HG02970 (cell line): Measurements from ENCODE around the gene YTHDC1.
"Not testable (repeated sequence)": the region's sequence is repeated elsewhere in the genome, so short reads cannot be mapped to it uniquely, and the experiment has no call there.

Source experiments
- ATAC-seq: cut with Tn5 transposase; IDR thresholded peaks from one replicate; pipeline ENCODE4 v1.9.1; 2021; ENCODE audit warnings: mild to moderate bottlenecking, moderate library complexity, moderate number of reproducible peaks; ENCODE audit not compliant: unreplicated experiment, low FRiP score

Gene YTHDC1

DNA sequence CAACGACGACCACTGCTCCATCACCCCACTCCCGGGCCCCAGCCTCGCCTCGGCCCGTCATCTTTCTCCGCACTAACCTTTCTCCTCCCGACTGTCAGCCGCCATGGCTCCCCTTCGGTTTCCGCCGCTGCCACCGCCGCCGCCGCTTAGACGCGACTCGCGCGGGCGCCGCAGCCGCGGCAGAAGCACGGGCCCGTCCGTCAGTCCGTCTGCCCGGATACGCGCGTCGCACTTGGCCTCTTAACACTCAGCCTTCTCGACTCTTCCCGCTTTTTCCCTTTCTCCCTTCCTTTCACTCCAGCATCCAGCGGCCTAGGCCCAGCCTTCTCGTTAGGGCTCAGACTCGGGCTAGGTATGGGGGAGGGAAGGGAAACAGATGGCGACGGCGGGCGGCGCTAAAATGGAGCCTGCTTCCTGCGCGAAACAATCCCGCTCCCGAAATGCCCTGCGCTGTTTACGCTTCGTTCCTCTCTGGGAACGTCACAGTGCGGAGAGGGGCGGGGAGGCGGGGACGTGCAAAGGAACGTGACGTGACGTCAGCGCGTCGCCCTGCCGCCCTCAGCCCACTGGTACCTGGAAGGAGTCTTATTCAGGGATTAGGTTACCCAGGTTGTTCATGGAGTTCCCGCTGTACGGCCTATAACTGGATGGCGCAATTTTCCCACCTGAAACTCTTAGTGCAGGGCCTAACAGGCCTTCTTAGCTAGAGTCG lies at the start of gene YTHDC1:
TSS of gene YTHDC1 (minus strand) at position 442 of the 712 bp plus-strand sequence. CDS start at position 105, 337 bp downstream.
- ATAC-seq: peak; percentile 99

DNA sequence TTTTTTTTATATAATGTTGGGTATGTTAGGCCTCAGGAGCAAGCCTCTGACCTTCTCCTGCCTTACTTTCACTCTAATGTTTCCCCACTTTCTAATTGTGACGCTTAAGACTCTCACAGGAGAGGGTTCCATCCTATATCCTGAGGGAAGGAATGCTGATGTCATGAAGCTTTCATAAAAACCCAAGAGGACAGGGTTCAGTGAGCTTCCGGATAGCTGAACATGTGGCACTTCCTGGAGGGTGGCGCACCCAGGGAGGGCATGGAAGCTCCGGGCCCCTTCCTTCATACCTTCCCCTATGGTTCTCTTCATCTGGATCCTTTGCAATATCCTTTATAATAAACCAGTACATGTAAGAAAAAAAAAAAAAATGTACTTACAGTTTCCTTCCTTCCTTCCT lies 49.4 kb upstream of the YTHDC1 start:
- no peak for ATAC-seq

DNA sequence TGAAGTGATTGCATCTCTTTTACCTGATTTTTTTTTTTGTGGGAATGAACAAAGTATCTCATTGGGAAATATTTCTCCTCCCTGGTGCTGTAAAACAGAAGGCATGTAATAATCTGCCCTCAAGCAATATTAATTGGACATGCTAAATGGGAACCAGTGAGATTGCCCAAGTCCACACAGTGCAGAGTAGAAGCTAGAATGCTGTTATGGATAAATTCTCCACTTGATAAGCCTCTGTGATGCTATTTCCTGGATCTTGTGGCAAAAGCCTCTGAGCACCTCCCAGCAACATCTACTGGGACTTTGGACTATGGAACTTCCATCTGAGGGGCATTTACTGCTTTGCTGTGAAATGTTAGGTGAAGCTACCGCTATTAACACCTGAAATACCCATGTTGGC lies 46.9 kb upstream of the YTHDC1 start:
- ATAC-seq: no peak

DNA sequence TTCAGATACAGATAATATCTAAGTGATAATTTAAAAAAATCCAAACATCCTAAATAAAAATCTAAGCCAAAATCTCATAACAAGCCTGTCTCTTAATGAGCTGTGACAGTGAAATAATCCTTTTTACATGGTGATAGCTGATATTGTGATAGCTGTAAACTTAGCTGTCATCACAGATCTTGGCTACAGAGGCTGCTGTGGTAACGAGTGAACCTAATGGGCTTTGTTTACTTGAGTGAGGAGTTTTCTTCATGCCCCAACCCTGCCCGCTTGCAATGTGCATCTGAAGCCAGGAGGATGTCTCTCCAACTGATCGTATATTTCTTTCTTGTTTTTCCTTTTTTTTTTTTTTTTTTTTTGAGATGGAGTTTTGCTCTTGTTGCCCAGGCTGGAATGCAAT lies 41.5 kb upstream of the YTHDC1 start:
- ATAC-seq: no peak

DNA sequence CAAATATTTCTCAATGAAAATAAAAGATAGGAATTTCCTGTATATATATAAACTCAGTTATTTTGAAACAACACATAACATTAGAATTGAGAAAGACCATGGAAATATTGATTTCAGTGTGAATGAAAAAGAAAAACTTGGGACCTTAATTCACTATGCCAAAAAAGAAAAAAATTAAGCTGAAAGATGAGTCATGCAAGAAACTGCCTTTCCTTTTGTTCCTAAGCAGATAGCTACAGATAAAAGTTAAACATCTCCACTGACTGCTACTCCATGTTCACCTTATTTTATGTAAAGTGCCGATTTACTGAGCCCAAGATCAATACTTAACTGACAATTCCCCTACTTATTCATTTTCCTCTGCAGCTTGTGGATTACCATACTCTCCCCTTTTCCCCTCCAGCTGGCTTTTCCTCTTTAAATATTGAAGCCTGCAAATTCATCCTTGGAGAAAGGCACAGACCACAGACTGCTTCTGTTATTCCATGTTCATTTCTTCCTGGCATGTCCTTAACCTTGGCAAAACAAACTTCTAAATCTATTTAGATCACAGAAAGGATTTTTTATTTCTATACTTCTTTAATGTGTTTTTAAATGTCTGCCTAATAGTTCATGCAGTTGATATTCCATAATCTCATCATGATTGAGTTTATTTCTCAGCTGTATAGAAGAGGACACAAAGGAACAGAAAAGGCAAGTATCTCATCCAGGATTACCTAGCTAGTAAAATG lies 40.5 kb upstream of the YTHDC1 start:
- no peak for ATAC-seq

DNA sequence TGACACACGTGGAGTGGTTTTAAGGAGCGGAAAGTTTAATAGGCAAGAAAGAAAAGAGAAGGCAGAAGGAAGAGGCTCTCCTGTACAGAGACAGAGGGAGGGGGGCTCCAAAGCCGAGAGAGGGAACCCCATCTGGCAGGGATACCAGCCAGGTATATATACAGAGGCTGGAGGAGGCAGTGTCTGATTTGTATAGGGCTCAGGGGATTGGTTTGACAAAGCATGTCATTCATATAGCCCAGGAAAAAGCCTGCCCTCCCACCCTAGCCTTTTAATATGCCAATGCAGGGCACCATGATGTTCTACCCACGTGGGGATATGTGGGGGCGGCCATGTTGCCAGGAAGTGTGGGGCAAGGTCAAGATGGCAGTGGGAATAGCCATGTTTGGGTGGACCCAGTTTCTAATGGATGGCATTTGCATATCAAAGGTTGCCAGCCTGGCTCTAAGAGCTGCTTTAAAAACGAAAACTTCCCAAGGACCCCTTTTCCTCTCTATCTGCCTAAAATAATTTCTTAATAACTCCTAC lies 39.6 kb upstream of the YTHDC1 start:
- ATAC-seq: not testable (repeated sequence)

DNA sequence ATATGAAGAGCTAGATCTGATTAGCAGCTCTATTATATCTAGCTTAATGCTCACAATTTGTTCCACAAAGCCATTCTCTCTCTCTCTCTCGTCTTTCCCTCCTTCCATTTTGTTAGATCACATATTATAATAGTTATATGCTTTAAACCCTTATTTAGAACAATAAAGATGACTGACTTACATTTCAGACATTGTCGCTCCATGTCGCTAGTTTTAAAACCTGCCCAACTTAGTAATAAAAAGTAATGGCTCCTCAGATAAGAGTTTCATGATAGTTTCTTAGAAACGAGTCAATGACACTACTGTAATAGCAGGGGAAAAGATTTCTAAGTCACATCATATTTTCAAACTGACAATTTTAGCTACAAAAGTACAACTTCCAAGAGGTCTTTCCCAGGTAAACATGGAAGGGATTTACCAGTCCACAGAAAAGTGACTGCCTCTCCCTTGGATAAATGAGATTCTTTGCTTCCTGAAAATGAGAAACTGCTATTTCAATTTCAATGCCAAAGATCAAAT lies 38.5 kb upstream of the YTHDC1 start:
- no peak for ATAC-seq

DNA sequence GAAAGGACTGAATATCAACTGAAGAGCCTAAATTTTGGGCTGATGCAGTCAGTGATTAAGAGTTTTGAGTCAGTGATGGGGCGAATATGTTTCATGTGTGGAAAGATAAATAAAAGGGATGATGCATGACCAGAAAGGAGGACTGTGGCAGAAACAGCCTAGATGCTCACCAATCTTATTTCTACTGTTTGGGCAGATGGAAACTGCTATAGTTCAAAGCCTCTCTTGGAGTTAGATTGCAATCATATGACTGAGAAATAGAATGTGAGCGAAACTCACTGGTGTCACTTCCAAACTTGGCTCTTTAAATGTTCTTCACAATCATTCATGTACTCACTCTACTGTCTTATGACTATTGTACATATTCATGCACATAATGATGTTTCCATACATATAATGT lies 35.4 kb upstream of the YTHDC1 start:
- no peak for ATAC-seq

DNA sequence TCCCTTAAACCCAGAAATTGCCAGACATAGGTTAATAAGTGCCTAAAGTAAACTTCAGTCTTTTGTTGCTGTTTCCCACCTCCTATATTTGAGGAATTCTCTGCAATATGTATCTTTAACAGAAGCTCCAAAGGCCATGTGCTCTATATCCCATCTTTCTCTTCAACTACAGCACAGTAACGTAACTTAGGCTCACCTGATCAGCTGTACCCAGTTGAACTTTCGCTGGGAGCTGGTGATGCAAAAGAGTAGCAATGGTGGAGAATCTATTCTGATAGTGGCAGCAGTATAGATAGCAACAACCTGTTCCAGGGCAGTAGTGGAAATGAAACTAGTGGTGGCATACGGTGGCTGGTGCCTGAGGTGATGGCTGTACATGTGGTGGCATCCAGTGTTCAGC lies 33.2 kb upstream of the YTHDC1 start:
- ATAC-seq: no peak

DNA sequence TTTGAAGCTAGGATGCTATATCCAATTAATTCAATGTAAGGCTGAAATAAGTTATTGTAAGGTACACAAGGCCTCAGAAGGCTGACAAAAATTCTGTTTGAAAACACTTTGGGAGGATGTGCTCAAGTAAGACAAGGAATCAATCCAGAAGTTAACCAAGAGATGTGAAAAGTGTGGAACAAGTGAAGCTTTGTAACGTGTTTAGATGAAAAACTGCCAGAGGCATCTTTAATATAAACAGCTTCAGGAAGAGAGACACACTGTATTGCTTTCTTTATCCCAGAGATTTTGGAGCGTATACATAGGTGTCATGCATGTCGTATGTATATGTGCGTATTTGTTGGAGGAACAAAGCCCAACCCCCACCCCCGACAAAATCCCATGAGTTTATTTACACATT lies 28.3 kb upstream of the YTHDC1 start:
- no peak for ATAC-seq

DNA sequence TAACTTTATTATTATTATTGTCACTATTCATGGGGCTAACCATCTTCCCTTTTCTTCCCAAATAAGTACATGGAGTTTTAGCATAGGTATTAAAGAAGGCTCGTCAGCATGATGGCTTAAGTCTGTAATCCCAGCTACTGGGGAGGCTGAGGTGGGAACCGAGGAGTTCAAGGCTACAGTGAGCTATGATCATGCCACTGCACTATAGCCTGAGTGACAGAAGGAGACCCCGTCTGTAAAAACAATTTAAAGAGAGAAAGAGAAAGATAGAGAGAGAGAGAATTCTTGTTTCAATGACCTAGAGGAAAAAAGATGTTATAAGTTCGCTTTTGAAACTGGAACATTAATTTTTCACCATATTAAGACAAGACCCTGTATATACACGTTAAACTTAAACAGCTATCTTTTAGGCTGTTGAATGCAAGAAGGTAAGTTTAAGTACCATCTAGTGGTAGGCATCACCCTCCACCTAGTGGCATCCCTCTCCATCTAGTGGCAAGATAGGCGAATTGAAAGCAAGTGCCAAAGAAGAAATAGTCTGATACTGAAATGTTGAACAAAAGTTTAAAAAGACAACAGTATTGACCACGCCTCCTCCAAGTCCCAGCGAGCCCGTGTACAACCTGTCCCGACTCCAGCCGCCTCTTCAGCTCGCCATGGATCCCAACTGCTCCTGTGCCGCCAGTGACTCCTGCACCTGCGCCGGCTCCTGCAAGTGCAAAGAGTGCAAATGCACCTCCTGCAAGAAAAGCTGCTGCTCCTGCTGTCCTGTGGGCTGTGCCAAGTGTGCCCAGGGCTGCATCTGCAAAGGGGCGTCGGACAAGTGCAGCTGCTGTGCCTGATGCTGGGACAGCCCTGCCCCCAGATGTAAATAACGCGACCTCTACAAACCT lies 26.0 kb upstream of the YTHDC1 start:
- ATAC-seq: no peak

DNA sequence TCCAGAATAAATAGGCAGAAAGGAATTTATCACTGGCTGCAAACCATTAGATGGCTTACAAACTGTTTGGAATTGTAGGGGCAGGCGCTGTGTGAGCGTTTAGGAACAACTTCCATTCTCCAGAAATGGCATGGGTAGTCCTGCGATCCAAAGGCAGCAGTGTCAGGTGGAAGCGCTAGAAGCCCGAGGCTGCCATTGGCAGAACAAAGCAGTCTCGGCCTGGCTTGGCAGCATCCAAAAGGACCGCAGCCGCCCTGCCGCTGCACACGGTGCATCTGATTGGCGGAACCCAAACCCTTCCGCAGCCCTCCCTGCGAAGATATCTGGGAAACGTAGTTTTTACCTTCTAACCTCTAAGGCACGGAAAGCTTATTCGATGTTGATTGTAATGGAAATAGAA lies 23.6 kb upstream of the YTHDC1 start:
- ATAC-seq: no peak

DNA sequence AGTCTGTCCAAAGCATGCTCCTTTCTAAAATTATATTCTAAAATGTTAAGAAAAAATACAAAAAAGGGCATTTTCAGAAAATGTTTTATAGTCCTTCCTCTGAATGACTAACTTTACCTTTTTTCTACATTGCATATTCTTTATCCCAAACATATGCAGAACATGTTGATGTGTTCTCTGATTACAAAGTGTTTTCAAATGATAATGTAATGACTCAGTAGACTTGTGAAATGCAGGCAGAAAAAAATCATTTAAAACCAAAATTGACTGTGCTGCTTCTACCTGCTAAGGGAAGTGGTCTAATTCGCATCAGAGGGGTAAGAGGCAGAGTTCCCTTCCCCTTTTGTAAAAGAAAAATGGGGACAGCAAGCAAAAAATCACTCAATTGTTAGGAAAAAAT lies 22.7 kb upstream of the YTHDC1 start:
- ATAC-seq: no peak

DNA sequence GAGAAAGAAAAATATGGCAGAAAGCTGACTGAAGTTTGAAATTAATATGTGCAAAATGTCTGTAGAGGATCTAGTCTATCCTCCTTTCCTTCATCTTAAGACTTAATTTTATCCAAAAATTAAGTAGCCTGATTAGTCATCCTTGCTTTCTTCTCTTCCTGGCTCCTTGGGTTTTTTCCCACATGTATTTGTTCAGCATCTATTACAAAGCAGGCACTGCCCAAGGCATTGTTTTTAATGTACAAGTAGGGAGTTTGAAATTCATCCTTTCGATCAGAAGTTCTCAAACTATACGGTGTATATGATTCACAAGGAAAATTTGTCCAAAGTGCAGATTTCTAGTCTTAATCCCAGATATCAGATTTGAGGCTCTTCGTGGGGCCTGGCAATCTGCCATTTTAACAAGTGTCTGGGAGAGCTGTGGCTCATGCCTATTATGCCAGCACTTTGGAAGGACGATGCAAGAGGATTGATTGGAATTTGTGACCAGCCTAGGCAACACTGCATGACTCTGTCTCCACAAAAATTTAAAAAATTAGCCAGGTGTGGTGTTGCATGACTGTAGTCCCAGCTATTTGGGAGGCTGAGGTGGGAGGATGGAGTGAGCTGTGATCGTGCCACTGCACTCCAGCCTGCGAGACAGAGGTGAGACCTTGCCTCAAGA lies 19.4 kb upstream of the YTHDC1 start:
- no peak for ATAC-seq

DNA sequence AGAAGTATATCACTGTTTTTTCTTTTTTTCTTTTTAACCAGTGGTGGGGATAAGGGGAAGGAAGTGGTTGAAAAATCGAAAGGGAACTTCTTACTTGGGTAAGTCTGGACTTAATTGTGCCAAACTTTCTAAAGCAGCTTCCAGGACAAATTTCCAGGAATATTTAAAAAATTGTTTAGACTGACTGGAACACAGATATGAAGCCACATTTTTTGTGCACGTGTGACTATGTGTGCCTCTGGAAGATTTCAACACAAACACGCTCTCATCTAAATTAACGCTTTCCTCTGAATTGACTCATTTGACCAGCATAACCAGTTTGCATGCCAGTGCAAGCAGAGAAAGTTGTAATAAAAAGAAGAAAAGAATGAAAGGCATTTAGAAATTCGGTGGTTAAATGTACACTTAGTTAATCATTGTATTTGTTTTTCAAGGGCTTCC lies 18.8 kb upstream of the YTHDC1 start:
- ATAC-seq: no peak

DNA sequence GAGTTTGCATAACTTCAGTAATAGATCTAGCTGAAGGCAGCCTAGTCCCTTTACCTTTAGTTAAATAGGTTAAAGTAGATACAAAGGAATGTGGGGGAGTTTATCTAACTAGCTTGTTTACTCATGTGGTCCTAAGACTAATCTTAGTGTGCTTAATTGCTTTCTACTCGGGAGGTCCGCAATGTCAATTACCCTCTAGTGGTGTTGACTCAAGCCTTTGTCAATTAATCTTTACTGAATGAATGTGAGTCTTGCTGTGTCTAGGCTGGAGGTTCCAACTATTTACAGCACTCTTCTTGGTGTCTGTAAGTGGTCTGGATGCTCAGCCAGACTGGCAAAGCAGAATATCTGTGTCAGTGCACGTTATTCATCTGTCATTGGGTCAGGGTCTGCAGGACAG lies 17.9 kb upstream of the YTHDC1 start:
- no peak for ATAC-seq

DNA sequence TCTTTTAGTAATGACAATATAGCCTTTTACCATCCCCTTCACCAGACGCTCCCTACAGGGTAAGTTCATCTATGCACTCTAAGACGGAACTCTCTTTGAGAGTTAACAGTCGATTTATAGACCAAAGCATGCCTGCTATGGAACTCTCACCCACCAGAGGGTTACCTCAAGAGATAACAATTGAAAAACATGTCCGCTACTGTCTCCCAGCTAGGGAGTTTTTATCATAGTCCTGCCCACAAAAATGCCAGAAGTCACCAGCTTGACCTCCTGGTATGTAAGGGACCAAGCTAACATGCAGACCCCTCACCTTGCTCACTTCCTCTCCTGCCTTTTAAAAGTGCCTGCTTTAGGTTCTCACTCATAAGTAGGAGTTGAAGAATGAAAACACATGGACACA lies 16.7 kb upstream of the YTHDC1 start:
- no peak for ATAC-seq

DNA sequence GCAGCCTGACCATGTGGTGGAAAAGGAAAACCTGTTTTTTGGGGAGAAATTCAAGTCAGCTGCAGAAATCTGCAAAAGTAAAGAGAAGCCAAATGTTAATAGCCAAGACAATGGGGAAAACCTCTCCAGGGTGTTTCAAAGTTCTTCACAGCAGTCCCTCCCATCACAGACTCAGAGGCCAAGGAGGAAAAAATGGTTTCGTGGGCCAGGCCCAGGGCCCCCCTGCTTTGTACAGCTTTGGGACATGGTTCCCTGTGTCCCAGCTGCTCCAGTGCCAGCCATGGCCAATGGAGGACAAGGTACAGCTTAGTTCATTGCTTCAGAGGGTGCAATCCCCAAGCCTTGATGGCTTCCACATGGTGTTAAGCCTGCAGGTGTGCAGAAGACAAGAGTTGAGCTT lies 15.2 kb upstream of the YTHDC1 start:
- no peak for ATAC-seq

DNA sequence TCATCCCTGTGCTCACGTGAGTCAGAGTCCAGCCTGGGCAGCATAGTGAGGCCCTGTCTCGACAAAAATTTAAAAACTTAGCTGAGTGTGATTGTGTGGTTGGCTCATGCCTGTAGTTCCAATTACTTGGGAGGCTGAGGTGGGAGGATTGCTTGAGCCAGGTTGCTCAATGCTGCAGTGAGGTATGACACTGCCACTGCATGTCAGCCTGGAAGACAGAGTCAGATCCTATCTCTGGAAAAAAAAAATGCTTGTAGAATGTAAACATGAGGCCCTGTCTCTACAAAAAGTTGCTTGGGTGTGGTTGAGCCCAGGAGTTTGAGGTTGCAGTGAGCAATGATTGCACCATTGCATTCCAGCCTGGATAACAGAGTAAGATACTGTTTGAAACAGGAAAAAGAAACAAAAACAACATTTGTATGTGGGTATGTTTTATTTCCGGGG lies 11.3 kb upstream of the YTHDC1 start:
- no peak for ATAC-seq
